ENCODE data around the gene TNP2.

The TNP2 gene

DNA sequence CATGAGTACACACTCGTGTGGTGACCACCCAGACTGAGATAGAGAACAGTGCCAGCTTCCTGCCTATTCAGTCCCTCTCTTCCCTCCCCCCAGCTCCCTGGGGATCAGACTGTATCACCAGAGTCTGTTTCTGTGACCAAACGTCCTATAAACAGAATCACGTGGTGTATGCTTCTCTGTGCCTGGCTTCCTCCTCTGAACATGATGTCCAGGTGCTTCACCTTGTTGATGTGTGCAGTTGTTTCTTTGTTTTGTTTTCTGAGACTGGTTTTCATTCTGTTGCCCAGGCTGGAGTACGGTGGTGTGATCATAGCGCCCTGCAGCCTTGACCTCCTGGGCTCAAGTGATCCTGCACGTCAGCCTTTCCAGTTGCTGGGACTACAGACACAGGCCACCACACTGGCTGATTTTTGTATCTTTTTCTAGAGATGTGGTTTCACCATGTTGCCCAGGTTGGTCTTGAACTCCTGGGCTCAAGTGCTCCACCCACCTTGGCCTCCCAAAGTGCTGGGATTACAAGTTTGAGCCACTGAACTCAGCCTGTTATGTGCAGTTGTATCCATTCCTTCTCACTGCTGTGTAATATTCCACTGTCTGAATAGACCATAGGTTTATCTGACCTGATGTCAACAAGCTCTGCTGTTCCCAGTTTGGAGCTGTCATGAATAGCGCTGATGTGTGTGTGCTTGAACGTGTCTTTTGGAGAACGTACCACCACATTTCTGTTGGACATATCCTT is 40.9 kb upstream of the TNP2 start:
- H3K9ac ChIP-seq (ENCODE audit: low read depth, low read length): no peak overlapping the region
- no peaks in the 10 kb centered on the region for H3K27me3 ChIP-seq (ENCODE audit: insufficient read depth, low read length, poor library complexity)
- peaks cover 46% of the 10 kb centered on the region for H3K4me1 ChIP-seq (ENCODE audit: insufficient read depth, low read length)
- H3K36me3 ChIP-seq (ENCODE audit: insufficient read depth, low read length): no peaks in the 10 kb centered on the region
- H2AFZ ChIP-seq (ENCODE audit: low read depth, low read length): no peak overlapping the region
- no peak for TF ChIP-seq EZH2 (IDR thresholded peaks at IDR 0.05; ENCODE audit: borderline replicate concordance, low read depth, low read length, severe bottlenecking)
- TF ChIP-seq, protein P1, sequence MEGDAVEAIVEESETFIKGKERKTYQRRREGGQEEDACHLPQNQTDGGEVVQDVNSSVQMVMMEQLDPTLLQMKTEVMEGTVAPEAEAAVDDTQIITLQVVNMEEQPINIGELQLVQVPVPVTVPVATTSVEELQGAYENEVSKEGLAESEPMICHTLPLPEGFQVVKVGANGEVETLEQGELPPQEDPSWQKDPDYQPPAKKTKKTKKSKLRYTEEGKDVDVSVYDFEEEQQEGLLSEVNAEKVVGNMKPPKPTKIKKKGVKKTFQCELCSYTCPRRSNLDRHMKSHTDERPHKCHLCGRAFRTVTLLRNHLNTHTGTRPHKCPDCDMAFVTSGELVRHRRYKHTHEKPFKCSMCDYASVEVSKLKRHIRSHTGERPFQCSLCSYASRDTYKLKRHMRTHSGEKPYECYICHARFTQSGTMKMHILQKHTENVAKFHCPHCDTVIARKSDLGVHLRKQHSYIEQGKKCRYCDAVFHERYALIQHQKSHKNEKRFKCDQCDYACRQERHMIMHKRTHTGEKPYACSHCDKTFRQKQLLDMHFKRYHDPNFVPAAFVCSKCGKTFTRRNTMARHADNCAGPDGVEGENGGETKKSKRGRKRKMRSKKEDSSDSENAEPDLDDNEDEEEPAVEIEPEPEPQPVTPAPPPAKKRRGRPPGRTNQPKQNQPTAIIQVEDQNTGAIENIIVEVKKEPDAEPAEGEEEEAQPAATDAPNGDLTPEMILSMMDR (IDR thresholded peaks at IDR 0.05; ENCODE audit: borderline replicate concordance, extremely low read depth, low read length, poor library complexity, severe bottlenecking): no peak
- ATAC-seq (ENCODE audit: insufficient read depth, low read depth): no peak
- no peaks in the 10 kb centered on the region for H3K79me2 ChIP-seq (ENCODE audit: insufficient read depth, low read length)
- no peaks in the 10 kb centered on the region for H4K20me1 ChIP-seq (ENCODE audit: insufficient read depth, low read length)
- H3K9me3 ChIP-seq (ENCODE audit: insufficient read depth, low read length, severe bottlenecking): no peaks in the 10 kb centered on the region
- peak overlapping the region; percentile 44 for H3K27ac ChIP-seq (ENCODE audit: low read length)
- peak; percentile 29 for DNase-seq
- H3K4me3 ChIP-seq (ENCODE audit: low read depth in 1 of 2, low read length in 2 of 2): no peak overlapping the region
- no peak overlapping the region for H3K4me2 ChIP-seq (ENCODE audit: insufficient read depth, low read length)

DNA sequence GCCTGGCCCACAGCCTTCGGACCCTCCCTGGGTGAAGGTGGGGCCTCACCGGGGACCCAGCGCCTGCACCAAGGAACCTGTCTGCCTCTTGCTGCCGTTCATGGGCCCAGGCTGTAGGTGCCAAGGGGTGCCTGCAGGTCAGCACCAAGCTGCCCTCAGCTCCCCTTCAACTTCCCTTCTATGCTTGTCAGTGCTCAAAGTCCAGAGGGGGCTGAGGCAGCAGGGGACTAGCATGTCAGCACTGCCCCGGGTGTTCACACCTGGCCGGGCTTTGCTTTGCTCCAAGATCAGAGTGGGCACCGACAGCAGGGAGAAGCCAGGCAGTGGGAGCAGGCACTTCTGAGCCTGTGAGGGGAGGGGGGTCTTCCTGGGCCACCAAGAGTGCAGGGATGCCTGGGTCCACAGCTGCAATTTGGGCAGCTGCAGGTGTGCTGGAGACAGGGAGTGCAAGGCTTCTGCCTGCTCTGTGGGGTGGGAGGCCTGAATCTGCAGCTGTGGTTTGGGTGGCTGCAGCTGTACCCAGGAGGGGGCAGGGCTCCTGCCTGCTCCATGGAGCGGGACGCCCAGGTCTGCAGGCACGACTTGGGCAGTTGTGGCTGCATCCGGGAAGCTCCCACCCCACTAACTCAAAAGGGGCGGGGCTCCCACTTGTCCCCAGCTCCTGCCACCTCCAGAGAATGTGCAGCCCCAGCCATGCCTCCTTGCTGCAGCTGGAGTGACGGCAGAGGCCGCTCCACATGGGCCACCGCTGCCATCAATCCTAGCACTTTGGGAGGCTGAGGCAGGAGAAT is 39.6 kb upstream of the TNP2 start:
- DNase-seq (peak; percentile 71), ATAC-seq (ENCODE audit: insufficient read depth, low read depth) (peak; percentile 67)
- no peak overlapping the region for H2AFZ ChIP-seq (ENCODE audit: low read depth, low read length)
- TF ChIP-seq, protein P1 (IDR thresholded peaks at IDR 0.05; ENCODE audit: borderline replicate concordance, extremely low read depth, low read length, poor library complexity, severe bottlenecking): no peak
- TF ChIP-seq EZH2 (IDR thresholded peaks at IDR 0.05; ENCODE audit: borderline replicate concordance, low read depth, low read length, severe bottlenecking): no peak
- peak overlapping the region; percentile 61 for H3K27ac ChIP-seq (ENCODE audit: low read length)
- peaks cover 48% of the 10 kb centered on the region for H3K4me1 ChIP-seq (ENCODE audit: insufficient read depth, low read length)
- no peak overlapping the region for H3K4me2 ChIP-seq (ENCODE audit: insufficient read depth, low read length)
- no peaks in the 10 kb centered on the region for H3K9me3 ChIP-seq (ENCODE audit: insufficient read depth, low read length, severe bottlenecking)
- H3K4me3 ChIP-seq (ENCODE audit: low read depth in 1 of 2, low read length in 2 of 2): no peak overlapping the region
- no peaks in the 10 kb centered on the region for H4K20me1 ChIP-seq (ENCODE audit: insufficient read depth, low read length)
- no peak overlapping the region for H3K9ac ChIP-seq (ENCODE audit: low read depth, low read length)
- H3K27me3 ChIP-seq (ENCODE audit: insufficient read depth, low read length, poor library complexity): no peaks in the 10 kb centered on the region
- H3K36me3 ChIP-seq (ENCODE audit: insufficient read depth, low read length): no peaks in the 10 kb centered on the region
- no peaks in the 10 kb centered on the region for H3K79me2 ChIP-seq (ENCODE audit: insufficient read depth, low read length)

DNA sequence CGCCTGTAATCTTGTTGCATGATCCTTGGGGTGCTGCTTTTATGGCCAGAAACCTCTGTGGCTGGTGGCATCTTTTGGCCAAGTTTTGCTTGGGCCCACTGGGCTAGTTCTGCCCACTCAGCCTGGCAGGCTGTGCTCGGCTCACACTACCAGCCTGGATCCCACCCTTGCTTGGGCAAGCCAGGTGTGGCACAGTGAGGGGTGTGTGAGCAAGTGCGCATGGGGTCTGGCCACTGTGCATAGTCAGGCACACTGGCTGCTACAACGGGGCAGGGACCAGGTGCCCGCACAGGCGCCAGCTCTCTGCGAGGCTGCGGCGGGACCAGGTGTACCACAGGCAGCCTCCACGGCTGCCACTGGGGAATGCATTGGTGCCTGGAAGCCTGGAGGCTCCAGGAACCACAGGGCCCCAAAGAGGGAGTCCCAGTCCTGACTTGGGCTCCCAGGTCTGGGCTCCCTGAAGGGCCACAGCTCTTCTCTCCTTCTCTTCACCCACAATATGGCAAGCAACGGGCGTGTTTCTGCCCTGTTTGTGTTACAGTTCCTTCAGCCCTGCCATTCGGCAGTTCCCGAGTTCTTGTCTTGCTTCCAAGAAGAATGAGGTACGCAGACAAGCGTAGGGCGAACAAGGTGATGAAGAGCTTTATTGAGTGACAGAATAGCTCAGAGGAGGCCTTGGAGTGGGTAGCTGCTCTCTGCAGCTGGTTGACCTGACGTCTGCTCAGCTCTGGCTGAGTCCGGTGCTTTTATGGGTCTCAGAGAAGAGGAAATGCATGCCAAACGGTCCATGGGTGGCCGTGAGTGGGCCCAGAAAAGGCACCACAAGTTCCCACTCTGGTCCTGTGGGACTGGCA is 38.7 kb upstream of the TNP2 start:
- H2AFZ ChIP-seq (ENCODE audit: low read depth, low read length): no peak overlapping the region
- DNase-seq (no peak), ATAC-seq (ENCODE audit: insufficient read depth, low read depth) (no peak)
- peaks cover 52% of the 10 kb centered on the region for H3K4me1 ChIP-seq (ENCODE audit: insufficient read depth, low read length)
- H4K20me1 ChIP-seq (ENCODE audit: insufficient read depth, low read length): no peaks in the 10 kb centered on the region
- H3K9ac ChIP-seq (ENCODE audit: low read depth, low read length): no peak overlapping the region
- H3K9me3 ChIP-seq (ENCODE audit: insufficient read depth, low read length, severe bottlenecking): no peaks in the 10 kb centered on the region
- H3K4me3 ChIP-seq (ENCODE audit: low read depth in 1 of 2, low read length in 2 of 2): no peak overlapping the region
- no peaks in the 10 kb centered on the region for H3K79me2 ChIP-seq (ENCODE audit: insufficient read depth, low read length)
- no peaks in the 10 kb centered on the region for H3K27me3 ChIP-seq (ENCODE audit: insufficient read depth, low read length, poor library complexity)
- H3K4me2 ChIP-seq (ENCODE audit: insufficient read depth, low read length): no peak overlapping the region
- no peaks in the 10 kb centered on the region for H3K36me3 ChIP-seq (ENCODE audit: insufficient read depth, low read length)
- TF ChIP-seq, protein P1 (IDR thresholded peaks at IDR 0.05; ENCODE audit: borderline replicate concordance, extremely low read depth, low read length, poor library complexity, severe bottlenecking): no peak
- no peak for TF ChIP-seq EZH2 (IDR thresholded peaks at IDR 0.05; ENCODE audit: borderline replicate concordance, low read depth, low read length, severe bottlenecking)
- peak overlapping the region; percentile 61 for H3K27ac ChIP-seq (ENCODE audit: low read length)
